PFSK-1 (cell line): ENCODE data around the gene HAVCR1.

Source experiments
- FOXP2 ChIP-seq: optimal IDR thresholded peaks from 2 replicates; pipeline ENCODE3; 2011; ENCODE audit warnings: borderline replicate concordance, control low read depth, inconsistent platforms; ENCODE audit not compliant: insufficient read depth; ENCODE audit errors: extremely low read length, extremely low read depth
- POLR2AphosphoS5 ChIP-seq: IDR thresholded peaks from 2 replicates; pipeline ENCODE4 v1.6.1; 2012; ENCODE audit warnings: low read depth, mild to moderate bottlenecking, control low read depth, low read length, moderate library complexity
- REST ChIP-seq, 2 experiments: IDR thresholded peaks; 2 replicates each; pipeline versions ENCODE4 v1.6.1 to v1.8.0; 2011 to 2012; ENCODE audit warnings: low read depth in 2 of 2, low read length in 2 of 2, control low read depth in 1 of 2, inconsistent platforms in 1 of 2, mild to moderate bottlenecking in 1 of 2, moderate library complexity in 1 of 2; ENCODE audit not compliant: insufficient read depth in 1 of 2
- SIN3A ChIP-seq: IDR thresholded peaks from 2 replicates; pipeline ENCODE4 v1.6.1; 2012; ENCODE audit warnings: mild to moderate bottlenecking, low read length, moderate library complexity, borderline replicate concordance; ENCODE audit not compliant: insufficient read depth
- TAF1 ChIP-seq: IDR thresholded peaks from 2 replicates; pipeline ENCODE4 v1.6.1; 2012; ENCODE audit warnings: low read length, control low read depth, borderline replicate concordance; ENCODE audit not compliant: insufficient read depth

HAVCR1 gene

GRCh38 chr5:157067005-157067404, 8.1 kb upstream of the HAVCR1 start:
- TF ChIP-seq FOXP2 (no peak), SIN3A (no peak), REST (IDR thresholded peaks at IDR 0.05; ENCODE audit: insufficient read depth in 1 of 2, low read depth in 2 of 2, low read length in 2 of 2) (no peak), TAF1 (no peak), POLR2AphosphoS5 (no peak)

- TF ChIP-seq TAF1 (no peak), SIN3A (no peak), REST (IDR thresholded peaks at IDR 0.05; ENCODE audit: insufficient read depth in 1 of 2, low read depth in 2 of 2, low read length in 2 of 2) (no peak), POLR2AphosphoS5 (no peak), FOXP2 (no peak)
Observed at GRCh38 chr5:157066080-157066479, 7.2 kb upstream of the HAVCR1 start.

- TF ChIP-seq FOXP2 (no peak), SIN3A (no peak), TAF1 (no peak), POLR2AphosphoS5 (no peak), REST (IDR thresholded peaks at IDR 0.05; ENCODE audit: insufficient read depth in 1 of 2, low read depth in 2 of 2, low read length in 2 of 2) (no peak)
Observed at GRCh38 chr5:157063776-157064430, 5.0 kb upstream of the HAVCR1 start.

- TF ChIP-seq FOXP2 (no peak), POLR2AphosphoS5 (no peak), REST (IDR thresholded peaks at IDR 0.05; ENCODE audit: insufficient read depth in 1 of 2, low read depth in 2 of 2, low read length in 2 of 2) (no peak), SIN3A (no peak), TAF1 (no peak)
Observed at GRCh38 chr5:157059891-157060290, 975 bp upstream of the HAVCR1 start.
